GM19025 (cell line): ENCODE data around the gene TBCD.
A peak's percentile ranks its signal among the peaks of the same experiment; 100 is the strongest.

ENCODE experiments used
- ATAC-seq: cut with Tn5 transposase; IDR thresholded peaks from one replicate; pipeline ENCODE4 v1.9.1; 2021; ENCODE audit warnings: mild to moderate bottlenecking, low read depth, moderate library complexity; ENCODE audit not compliant: unreplicated experiment

The TBCD gene

GRCh38 chr17:82863941-82864712, 112.3 kb downstream of the TBCD start:
- ATAC-seq: peak; percentile 84

DNA sequence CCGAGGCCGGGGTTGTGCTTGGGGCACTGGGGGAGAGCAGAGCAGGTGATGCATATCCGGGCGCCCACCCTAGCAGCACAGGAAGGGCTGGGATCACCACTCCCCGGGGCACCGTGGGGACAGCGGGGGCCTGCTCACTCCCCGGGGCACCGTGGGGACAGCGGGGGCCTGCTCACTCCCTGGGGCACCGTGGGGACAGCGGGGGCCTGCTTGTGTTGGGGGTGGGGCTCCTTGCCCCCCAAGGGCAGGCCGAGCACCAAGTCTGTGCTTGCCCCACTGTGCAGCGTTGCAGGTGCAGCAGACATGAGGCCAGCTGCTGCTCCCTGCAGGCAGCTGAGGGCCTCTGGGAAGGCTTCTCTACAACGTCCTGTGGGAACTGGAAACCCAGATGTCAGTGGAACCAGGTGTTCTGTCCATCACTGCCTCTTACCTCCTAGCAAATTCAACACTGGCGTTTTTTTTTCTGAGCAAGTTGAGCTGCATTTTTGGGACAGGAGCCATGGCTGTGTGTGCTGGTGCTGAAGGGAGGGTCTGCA, 112.9 kb downstream of the TBCD start:
- ATAC-seq: no peak

DNA sequence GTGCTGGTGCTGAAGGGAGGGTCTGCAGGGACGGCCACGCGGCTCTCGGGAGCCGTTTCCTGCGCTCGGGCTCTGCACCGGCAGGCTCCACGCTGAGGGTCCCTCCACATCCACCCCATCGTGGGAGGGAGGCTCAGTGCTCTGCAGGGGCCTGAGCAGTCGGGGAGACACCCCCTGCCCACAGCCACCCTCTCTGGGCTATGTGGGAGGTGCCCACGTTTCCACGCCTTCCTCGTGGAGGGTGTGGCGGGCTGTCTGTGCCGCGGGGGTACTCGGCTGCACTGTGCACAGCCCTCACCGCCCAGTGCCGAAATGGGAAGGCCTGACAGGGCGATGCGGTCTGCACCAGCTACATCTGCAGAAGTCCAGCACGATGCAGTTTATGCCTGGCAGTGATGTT, 113.4 kb downstream of the TBCD start:
- no peak for ATAC-seq

DNA sequence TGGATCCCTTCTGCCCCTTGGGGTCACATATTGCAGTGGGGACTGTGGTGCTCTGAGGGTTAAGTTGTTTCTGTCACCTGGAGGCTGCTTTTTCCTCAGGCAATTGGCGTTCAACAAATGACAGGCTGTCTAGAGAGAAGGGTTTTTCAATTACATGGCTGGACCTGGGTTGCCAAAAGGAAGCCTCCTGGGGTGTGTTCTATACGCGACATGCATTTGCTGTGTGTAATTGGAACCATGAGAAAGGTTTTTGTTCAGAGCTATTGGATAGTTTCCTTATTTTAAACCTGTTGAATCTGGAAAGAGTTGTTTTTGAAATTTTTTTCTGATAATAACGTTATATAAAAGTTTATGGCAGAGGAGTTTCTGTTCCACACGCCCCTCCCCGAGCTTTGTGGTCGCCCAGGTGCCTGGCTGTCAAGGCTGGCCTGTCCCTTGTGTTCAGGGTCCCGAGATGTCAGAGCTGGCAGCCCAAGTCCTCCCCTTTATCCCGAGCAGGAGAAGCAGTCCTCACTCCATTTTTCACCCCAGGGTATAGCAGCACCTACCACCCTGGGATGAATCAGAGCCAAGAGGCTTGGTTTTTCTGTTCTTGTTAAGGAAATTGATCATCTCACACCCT, 114.0 kb downstream of the TBCD start:
- no peak for ATAC-seq

DNA sequence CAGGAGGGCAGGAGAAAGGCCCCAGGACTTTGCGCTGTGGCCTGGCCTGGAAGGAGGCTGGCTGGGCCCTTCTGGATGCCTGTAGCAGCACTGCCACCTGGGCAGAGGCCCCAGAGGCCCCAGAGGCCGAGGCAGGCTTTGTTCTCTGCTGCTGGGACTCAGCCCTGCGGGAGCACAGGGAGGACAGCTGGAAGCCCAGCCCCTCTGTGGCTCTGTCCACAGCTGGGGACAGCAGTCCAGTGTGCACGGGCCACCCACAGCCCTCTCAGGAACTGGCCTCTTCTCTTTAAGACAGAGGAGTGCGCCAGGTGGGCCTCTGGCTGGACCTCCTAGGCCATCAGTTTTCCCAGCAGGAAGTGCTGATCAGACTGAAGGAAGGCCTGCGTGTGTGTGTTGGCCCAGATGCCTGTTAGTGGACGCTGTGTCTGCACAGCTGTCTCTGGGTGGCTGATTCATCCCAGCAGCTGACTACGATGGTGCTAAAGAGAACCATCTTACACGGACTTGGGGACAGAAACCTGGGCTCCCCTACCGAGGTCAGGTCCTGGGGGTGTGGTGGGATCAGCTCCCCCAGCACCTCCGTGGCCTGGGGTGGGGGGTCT, 114.8 kb downstream of the TBCD start:
- ATAC-seq: no peak

DNA sequence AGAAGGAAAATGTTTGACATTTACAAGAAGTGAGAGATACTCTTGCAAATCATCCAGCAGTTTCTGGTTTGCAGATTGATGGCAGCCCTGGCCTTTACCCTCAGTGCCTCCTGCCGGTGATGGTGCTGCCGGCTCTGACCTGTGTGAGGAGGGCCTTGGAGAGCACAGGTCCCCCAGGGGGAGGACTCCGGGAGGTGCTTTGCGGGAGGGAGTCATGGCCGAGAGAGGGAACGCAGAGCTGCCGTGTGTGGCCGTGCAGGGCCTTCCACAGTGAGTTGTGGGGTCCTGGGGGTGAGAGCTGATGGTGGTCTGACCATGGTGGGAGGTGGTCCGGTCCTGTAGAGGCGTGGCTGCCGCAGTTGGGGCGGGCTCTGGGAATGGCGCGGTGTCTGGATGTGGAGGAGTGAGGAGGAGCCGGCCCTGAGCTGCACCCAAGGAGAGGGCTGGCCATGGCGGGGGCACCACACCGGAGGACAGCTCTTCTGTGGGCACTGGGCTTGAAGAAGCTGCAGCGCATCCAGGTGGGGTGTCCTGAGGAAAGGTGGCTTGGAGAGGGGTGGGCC, 116.0 kb downstream of the TBCD start:
- no peak for ATAC-seq

GRCh38 chr17:82868715-82869131, 116.9 kb downstream of the TBCD start:
- no peak for ATAC-seq

DNA sequence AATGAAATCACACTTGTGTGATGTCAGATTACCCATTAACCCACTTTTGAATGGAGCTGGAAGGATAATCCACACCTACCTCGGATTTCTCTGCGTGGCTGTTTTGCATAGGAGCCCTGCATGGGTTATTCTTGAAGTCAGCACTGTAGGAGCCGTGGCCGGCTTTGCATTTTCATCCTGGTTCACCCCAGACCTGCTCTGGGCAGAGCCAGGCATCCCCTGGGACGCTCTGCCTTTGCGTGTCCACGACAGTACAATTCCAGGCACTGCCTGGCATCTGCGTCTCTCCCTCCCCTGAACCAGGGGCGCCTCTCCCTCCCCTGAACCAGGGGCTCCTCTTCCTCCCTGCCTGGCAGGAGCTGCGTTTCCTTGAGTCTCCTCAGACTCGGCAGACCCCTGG, 117.7 kb downstream of the TBCD start:
- ATAC-seq: no peak

DNA sequence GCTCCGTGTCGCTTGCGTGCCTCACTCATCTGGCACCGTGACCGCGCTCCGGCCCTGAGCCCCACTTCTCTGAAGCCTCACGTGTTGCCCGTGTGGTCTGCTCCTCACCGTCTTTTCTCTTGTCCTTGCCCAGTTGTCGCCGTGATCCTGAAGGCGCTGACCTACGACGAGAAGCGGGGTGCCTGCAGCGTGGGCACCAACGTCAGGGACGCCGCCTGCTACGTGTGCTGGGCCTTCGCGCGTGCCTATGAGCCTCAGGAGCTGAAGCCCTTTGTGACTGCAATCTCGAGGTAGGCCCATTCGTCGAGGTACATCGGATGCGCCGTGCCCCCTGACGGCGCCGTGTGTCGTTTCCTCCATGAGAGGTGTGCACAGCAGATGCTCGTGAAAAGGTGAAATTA, 118.2 kb downstream of the TBCD start:
- ATAC-seq: no peak

DNA sequence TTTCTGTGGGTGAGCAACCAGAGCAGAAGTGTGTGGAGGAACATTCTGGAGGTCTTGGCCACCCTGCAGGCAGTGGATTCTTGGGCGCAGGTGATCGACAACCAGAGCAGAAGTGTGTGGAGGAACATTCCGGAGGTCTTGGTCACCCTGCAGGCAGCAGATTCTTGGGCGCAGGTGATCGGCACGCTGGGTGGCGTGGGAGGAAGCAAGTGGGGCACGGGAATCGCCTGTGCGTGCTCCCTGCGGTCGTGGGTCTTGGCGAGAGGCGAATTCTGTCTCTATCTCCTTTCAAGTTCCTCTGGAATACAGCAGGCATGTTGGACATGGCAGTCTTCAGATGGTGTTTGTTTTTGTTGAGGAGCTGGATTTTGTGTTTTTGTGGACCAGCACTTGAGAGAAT, 118.7 kb downstream of the TBCD start:
- ATAC-seq: no peak

- peak; percentile 66 for ATAC-seq
Observed at GRCh38 chr17:82871056-82871775, 119.4 kb downstream of the TBCD start.

GRCh38 chr17:82871776-82872561, 120.1 kb downstream of the TBCD start:
- no peak for ATAC-seq

DNA sequence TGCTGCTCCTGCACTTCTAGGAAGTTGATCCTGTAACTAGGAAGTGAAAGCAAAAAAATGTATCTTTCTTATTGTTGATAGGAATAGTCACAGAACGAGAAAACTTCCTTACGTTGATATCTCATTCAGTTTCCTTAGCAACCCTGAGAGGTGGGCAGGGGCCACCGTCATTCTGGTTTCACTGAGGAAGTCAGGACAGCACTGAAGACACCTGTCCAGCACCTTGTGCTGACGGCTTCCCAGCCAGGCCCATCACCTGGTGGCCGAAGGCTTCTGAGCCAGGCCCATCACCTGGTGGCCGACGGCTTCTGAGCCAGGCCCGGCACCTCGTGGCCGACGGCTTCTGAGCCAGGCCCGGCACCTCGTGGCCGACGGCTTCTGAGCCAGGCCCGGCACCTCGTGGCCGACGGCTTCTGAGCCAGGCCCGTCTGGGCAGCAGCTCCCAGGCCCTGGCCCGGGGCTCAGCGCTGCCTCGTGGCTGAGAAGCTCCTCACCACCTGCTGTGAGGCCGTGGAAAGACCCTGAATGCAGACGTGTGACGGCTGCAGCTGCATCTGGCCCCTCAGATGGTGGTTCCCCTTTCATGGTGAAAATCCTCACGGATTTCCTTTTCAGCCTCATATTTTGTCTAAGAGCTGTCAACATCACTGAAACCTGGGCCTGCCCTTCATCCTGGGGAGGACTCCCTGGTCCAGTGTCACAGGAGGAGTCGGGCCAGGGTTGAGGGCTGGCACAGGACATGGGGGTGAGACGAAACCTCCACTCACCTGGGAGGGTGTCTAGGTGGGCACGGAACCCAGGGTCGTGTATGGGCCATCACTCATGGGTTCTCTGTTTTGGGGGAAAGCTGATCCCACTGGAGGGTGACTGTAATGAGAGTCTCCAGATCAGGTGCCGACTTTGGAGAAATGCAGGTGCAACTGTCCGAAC, 121.0 kb downstream of the TBCD start:
- no peak for ATAC-seq

DNA sequence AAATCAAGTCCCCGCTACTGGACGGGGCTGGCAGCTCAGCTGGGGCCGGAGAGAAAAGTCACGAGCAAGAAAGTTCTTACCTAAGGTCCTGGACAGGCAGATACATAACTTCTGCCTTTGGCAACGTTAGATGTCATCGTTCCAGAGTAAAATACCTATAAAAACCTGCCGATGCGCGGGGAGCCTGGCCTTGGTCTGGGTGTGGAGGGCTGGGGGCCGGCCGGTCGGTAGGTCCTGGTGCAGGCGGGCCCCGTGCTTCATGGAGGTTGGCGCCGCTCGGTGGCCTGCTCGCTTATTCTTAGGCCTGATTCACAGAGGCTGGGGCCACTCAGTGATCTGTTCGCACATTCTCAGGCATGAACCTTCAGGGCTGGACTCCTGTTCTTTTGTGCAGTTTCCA, 121.7 kb downstream of the TBCD start:
- ATAC-seq: no peak

- no peak for ATAC-seq
Observed at GRCh38 chr17:82874011-82874835, 122.4 kb downstream of the TBCD start.

GRCh38 chr17:82875407-82875856, 123.6 kb downstream of the TBCD start:
- no peak for ATAC-seq

DNA sequence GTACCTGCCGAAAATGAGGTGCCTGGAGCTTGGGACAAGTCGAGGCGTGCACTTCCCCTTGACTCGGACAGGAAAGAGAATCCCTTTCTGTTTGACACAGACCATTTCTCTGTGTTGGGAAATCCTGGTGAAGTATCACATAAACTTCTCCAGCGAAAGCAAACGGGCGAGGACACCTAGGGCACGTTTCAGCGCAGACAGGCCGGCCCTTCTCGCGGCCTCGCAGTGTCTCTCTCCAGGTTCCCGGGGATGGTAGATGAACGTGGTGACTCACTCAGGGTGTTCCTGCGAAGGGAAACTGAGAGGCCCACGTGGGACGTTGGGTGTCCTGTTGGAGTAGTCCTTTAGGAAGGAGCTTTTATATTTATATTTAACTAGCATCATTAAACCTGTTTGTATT, 124.3 kb downstream of the TBCD start:
- ATAC-seq: no peak
